Muscle of leg (tissue), 16 donors: Measurements from ENCODE around the gene TBC1D8B. TPM values are rescaled to one million over a fixed set of nuclear protein-coding genes. Genes with fewer than 3 reads are reported as not detected.
"Not testable (repeated sequence)": the region's sequence is repeated elsewhere in the genome, so short reads cannot be mapped to it uniquely, and the experiment has no call there.

Source experiments
- DNase-seq: peaks from one replicate; pipeline ENCODE4 v3.0.0; 2013
- H3K27ac ChIP-seq: one replicate; pipeline ENCODE4 v1.5.1; 2013; ENCODE audit warnings: mild to moderate bottlenecking, low read length, control low read depth
- H3K27me3 ChIP-seq: one replicate; pipeline ENCODE4 v1.6.1; 2013; ENCODE audit warnings: low read length; ENCODE audit not compliant: control insufficient read depth, insufficient read depth
- H3K36me3 ChIP-seq: one replicate; pipeline ENCODE4 v1.6.1; 2013; ENCODE audit warnings: low read length; ENCODE audit not compliant: control insufficient read depth, insufficient read depth
- H3K4me1 ChIP-seq: one replicate; pipeline ENCODE4 v1.6.1; 2013; ENCODE audit warnings: low read length; ENCODE audit not compliant: control insufficient read depth, insufficient read depth
- H3K4me3 ChIP-seq: one replicate; pipeline ENCODE4 v1.5.1; 2013; ENCODE audit warnings: low read length, control low read depth
- H3K9me3 ChIP-seq: replicated peaks from 2 replicates; pipeline ENCODE4 v1.6.1; 2013; ENCODE audit warnings: low read depth, low read length; ENCODE audit not compliant: control insufficient read depth
- WGBS: methylation state at CpG from one replicate; pipeline ENCODE4 v1.1.5; 2013; ENCODE audit warnings: missing lambda C conversion rate; ENCODE audit not compliant: insufficient coverage; 5-methylcytosine and 5-hydroxymethylcytosine counted together
- long read RNA-seq, 11 donors: transcript quantifications; one replicate each; lab custom pipeline, GENCODE V29; 2026
- polyA plus RNA-seq, 8 donors: library from polyadenylated mRNA; unstranded; fragments of 120-200 nt; gene quantifications; one replicate each; pipeline versions ENCODE4 v1.2.1 to v1.2.3, GENCODE V29; 2013; ENCODE audit warnings: inconsistent platforms in 1 of 8, low replicate concordance in 1 of 8; ENCODE audit not compliant: insufficient read length in 8 of 8, insufficient read depth in 1 of 8
- total RNA-seq: library from RNA; stranded (reverse); fragments of 120-200 nt; gene quantifications from one replicate; pipeline ENCODE4 v1.2.4, GENCODE V29; 2013

Gene TBC1D8B
- total RNA-seq (7.3 TPM), polyA plus RNA-seq (1 to 10 TPM; 3.5 to 7.0 (median 4.9) TPM)
- long read RNA-seq, donor 1, full-length matches to known transcripts = 1 of 1 reads
- long read RNA-seq, donor 1, partial matches to known transcripts = 0 of 1 reads
- long read RNA-seq, donor 1, other reads (novel, unspliced or antisense) = 0 of 1 reads
- long read RNA-seq, donor 2 = 0 reads
- long read RNA-seq, donor 3, full-length matches to known transcripts = 2 of 2 reads
- long read RNA-seq, donor 3, partial matches to known transcripts = 0 of 2 reads
- long read RNA-seq, donor 3, other reads (novel, unspliced or antisense) = 0 of 2 reads
- long read RNA-seq, donor 4 = 0 reads
- long read RNA-seq, donor 5, full-length matches to known transcripts = 2 of 2 reads
- long read RNA-seq, donor 5, partial matches to known transcripts = 0 of 2 reads
- long read RNA-seq, donor 5, other reads (novel, unspliced or antisense) = 0 of 2 reads
- long read RNA-seq, donor 6, full-length matches to known transcripts = 1 of 1 reads
- long read RNA-seq, donor 6, partial matches to known transcripts = 0 of 1 reads
- long read RNA-seq, donor 6, other reads (novel, unspliced or antisense) = 0 of 1 reads
- long read RNA-seq, donor 7 = 0 reads
- long read RNA-seq, donor 8 = 0 reads
- long read RNA-seq, donor 9 = 0 reads
- long read RNA-seq, donor 10 = 0 reads
- long read RNA-seq, donor 11, full-length matches to known transcripts = 1 of 1 reads
- long read RNA-seq, donor 11, partial matches to known transcripts = 0 of 1 reads
- long read RNA-seq, donor 11, other reads (novel, unspliced or antisense) = 0 of 1 reads

GRCh38 chrX:106802388-106803275 lies at the start of gene TBC1D8B:
Gene TBC1D8B, plus strand, starts transcription at chrX:106802673. Its CDS starts 181 bp downstream, at chrX:106802854.
- peaks cover 28% of the 10 kb centered on the region for H3K27me3 ChIP-seq
- H3K36me3 ChIP-seq = no peaks in the 10 kb centered on the region
- peak within 1 kb of the TSS; percentile 11 for H3K27ac ChIP-seq
- WGBS = 18% methylated on average over 19 of the region's 36 CpGs
- no peaks in the 10 kb centered on the region for H3K9me3 ChIP-seq
- DNase-seq = peak; percentile 97
- peak within 1 kb of the TSS; percentile 70 for H3K4me3 ChIP-seq
- no peaks in the 10 kb centered on the region for H3K4me1 ChIP-seq

- H3K36me3 ChIP-seq, H3K27me3 ChIP-seq, H3K4me3 ChIP-seq, H3K9me3 ChIP-seq, DNase-seq, H3K4me1 ChIP-seq, H3K27ac ChIP-seq: not testable (repeated sequence)
- no CpG with 5 or more reads among the region's 1 CpG for WGBS
Measured at GRCh38 chrX:106769288-106769687, 33.2 kb upstream of the TBC1D8B start.

- Histone ChIP-seq H3K27me3 (peaks cover 2% of the 10 kb centered on the region), H3K4me3 (no peak overlapping the region), H3K9me3 (no peaks in the 10 kb centered on the region), H3K36me3 (no peaks in the 10 kb centered on the region), H3K27ac (no peak overlapping the region), H3K4me1 (no peaks in the 10 kb centered on the region)
- WGBS = no CpG with 5 or more reads among the region's 2 CpGs
- DNase-seq = no peak
Measured at GRCh38 chrX:106774981-106775380, 27.5 kb upstream of the TBC1D8B start.

GRCh38 chrX:106780264-106780663 lies 22.2 kb upstream of the TBC1D8B start:
- no peak for DNase-seq
- H3K4me3 ChIP-seq = no peak overlapping the region
- H3K4me1 ChIP-seq = no peaks in the 10 kb centered on the region
- H3K36me3 ChIP-seq = no peaks in the 10 kb centered on the region
- peaks cover 10% of the 10 kb centered on the region for H3K27me3 ChIP-seq
- H3K27ac ChIP-seq = no peak overlapping the region
- no CpG with 5 or more reads among the region's 2 CpGs for WGBS
- H3K9me3 ChIP-seq = no peaks in the 10 kb centered on the region

GRCh38 chrX:106780664-106781377 lies 21.7 kb upstream of the TBC1D8B start:
- Histone ChIP-seq H3K27ac (no peak overlapping the region), H3K27me3 (peaks cover 12% of the 10 kb centered on the region), H3K9me3 (no peaks in the 10 kb centered on the region), H3K36me3 (no peaks in the 10 kb centered on the region), H3K4me1 (no peaks in the 10 kb centered on the region), H3K4me3 (no peak overlapping the region)
- no CpG with 5 or more reads among the region's 1 CpG for WGBS
- DNase-seq = no peak

- Histone ChIP-seq H3K4me1 (no peaks in the 10 kb centered on the region), H3K9me3 (no peaks in the 10 kb centered on the region), H3K27ac (no peak overlapping the region), H3K36me3 (no peaks in the 10 kb centered on the region), H3K4me3 (no peak overlapping the region), H3K27me3 (peaks cover 10% of the 10 kb centered on the region)
- no peak for DNase-seq
- WGBS = 20% methylated on average over 1 of the region's 7 CpGs
Measured at GRCh38 chrX:106783716-106784115, 18.8 kb upstream of the TBC1D8B start.

DNA sequence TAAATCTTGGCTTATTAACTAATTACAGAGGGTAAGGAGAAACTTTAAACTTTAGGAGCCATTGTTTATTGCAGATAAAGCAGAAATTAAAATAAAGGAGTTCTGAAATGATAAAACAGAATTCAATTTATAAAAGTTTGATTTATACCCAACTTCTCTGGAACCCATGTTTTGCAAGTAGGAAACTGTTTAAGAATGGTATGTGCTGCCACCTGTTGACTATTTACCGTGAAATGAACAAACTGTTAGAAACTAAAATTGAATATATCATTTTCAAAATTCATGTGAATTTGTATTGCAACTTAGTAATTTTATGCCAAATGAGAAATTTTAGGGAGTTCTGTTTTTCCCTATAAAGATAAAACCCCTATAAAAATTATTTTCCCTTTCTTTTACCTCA lies 11.0 kb upstream of the TBC1D8B start:
- WGBS = no CpG with 5 or more reads among the region's 1 CpG
- Histone ChIP-seq H3K4me3 (no peak overlapping the region), H3K27me3 (no peaks in the 10 kb centered on the region), H3K4me1 (no peaks in the 10 kb centered on the region), H3K27ac (no peak overlapping the region), H3K36me3 (no peaks in the 10 kb centered on the region), H3K9me3 (no peaks in the 10 kb centered on the region)
- DNase-seq = peak; percentile 13

DNA sequence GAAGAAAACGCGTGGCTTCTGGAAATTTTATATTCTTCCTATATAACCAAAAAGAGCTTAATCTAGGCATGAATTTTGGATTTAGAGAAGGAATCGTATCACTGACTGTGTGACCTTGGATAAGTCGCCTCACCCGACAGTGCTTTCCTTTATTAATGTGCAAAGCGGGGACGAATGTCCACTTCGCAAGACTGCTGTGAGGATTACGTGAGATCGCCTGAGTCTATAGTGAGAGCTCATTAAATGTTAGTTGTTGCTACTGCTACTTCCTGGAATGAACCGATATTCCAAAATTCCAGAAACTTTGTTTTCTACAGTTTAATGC lies 448 bp upstream of the TBC1D8B start:
- Histone ChIP-seq H3K27me3 (peaks cover 28% of the 10 kb centered on the region), H3K4me1 (no peaks in the 10 kb centered on the region), H3K27ac (no peak overlapping the region), H3K4me3 (peak overlapping the region; percentile 70), H3K9me3 (no peaks in the 10 kb centered on the region), H3K36me3 (no peaks in the 10 kb centered on the region)
- no peak for DNase-seq
- WGBS = 50% methylated on average over 3 of the region's 11 CpGs

DNA sequence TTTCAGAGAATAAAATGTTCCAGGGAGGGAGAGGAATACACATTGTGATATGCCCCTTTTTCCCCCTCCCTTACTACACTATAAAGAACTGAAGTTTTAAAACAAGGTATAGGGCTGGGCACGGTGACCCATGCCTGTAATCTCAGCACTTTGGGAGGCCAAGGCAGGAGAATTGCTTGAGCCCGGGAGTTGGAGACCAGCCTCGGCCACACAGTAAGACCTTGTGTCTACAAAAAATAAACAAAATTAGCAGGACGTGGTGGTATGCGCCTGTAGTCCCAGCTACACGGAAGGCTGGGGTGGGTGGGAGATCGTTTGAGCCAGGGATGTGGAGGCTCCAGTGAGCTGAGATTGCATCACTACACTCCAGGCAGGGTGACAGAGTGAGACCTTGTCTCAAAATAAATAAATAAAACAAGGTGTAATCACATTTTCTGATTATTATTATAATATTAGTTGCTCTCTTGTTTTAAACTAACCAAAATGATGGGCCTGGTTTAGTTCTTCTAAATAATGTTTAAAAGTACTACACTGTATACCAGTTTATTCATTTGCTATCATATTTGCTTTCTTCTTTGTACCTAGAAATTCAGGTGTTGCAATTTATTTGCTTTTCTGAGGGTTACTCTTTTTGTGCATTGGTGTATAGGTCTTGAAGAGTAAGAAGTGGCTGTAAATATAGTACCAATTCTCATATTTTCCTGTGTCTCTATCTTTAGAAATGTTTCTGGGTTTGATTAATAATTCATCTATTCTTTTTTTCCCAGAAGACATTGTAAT lies 8.8 kb downstream of the TBC1D8B start:
- Histone ChIP-seq H3K27me3 (no peaks in the 10 kb centered on the region), H3K4me3 (no peak overlapping the region), H3K4me1 (no peaks in the 10 kb centered on the region), H3K9me3 (no peaks in the 10 kb centered on the region), H3K36me3 (no peaks in the 10 kb centered on the region), H3K27ac (no peak overlapping the region)
- DNase-seq = no peak
- WGBS = 46% methylated on average over 3 of the region's 7 CpGs
